VCaP (cell line): ENCODE results near the gene ACER2.

Experiments
- H3K27ac ChIP-seq: fragments of 450-650 bp; 2 replicates; pipeline ENCODE4 v1.5.1; 2017
- TF ChIP-seq, protein P1 (sequence below): fragments of 450-650 bp; conservative IDR thresholded peaks from 2 replicates; pipeline ENCODE4 v1.5.1; 2017; ENCODE audit warnings: mild to moderate bottlenecking, moderate library complexity

ACER2 gene

DNA sequence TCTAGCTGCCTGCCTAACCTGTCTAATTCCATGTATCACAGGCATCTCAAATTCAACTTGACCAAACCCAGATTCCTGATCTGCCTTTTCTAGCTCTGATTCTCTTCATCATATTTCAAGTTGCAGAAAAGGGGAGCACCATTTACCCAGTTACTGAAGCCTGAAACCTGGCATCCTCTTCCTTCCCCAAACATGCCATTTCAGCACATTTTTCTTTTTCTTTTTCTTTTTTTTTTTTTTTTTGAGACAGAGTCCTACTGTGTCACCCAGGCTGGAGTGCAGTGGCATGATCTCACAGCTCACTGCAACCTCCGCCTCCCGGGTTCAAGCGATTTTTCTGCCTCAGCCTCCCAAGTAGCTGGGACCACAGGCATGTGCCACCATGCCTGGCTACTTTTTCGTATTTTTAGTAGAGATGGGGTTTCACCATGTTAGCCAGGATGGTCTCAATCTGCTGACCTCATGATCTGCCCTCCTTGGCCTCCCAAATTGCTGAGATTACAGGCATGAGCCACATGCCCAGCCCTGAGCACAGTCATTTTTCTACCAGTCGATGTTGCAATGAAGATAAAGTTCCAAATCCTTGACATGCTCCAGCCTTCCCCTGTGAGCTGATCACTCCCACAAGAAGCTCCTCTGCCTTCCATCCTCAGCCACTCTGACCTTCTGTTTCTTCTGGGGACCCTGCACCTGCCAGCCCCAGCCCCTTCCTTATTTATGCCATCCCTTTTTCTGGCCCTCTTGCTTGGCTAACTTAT, 32.2 kb downstream of the ACER2 start:
- TF ChIP-seq, protein P1, sequence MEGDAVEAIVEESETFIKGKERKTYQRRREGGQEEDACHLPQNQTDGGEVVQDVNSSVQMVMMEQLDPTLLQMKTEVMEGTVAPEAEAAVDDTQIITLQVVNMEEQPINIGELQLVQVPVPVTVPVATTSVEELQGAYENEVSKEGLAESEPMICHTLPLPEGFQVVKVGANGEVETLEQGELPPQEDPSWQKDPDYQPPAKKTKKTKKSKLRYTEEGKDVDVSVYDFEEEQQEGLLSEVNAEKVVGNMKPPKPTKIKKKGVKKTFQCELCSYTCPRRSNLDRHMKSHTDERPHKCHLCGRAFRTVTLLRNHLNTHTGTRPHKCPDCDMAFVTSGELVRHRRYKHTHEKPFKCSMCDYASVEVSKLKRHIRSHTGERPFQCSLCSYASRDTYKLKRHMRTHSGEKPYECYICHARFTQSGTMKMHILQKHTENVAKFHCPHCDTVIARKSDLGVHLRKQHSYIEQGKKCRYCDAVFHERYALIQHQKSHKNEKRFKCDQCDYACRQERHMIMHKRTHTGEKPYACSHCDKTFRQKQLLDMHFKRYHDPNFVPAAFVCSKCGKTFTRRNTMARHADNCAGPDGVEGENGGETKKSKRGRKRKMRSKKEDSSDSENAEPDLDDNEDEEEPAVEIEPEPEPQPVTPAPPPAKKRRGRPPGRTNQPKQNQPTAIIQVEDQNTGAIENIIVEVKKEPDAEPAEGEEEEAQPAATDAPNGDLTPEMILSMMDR = no peak
- no peak overlapping the region for H3K27ac ChIP-seq

DNA sequence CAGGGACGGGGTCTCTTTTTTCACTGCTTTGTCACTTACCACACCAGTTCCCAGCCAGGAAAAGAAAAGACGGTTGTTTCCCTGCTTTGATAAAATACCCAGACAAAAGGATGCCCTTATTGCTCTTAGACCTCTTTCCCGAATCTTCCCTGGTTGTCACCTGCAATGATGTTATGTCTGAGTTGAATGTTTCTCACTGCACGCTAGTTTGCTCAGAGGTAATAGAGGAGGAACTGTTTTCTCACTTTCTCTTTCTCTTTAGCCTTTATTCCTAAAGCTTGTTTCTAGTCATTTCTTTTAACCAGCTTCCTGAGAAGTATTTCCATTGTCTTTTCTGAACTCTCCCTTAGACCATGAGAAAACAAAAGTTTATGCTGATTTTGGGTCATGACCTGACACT, 32.9 kb downstream of the ACER2 start:
- TF ChIP-seq, protein P1 = no peak

DNA sequence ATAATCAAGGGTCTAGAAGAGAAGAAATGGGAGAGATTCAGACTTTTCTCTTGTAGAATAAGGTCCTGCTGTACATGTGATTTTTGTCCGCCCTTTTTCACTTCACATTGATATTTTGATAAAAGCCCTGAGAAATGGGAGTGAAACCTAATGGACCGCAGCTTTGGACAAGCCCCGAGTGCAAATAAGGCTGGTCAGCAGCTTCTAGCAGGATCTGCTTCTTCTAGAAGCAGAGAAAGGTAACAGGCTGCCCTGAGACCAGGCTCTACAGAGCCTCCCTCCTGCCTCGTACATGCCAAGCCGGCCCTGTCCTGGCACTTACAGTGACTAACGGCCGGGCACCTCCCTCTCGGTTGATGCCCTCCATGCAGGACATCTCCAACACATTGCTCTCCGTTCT, 33.4 kb downstream of the ACER2 start:
- TF ChIP-seq, protein P1 = no peak
- no peak overlapping the region for H3K27ac ChIP-seq

More for the DNA sequence above, 32.9 kb downstream of the ACER2 start:
- H3K27ac ChIP-seq = no peak overlapping the region

DNA sequence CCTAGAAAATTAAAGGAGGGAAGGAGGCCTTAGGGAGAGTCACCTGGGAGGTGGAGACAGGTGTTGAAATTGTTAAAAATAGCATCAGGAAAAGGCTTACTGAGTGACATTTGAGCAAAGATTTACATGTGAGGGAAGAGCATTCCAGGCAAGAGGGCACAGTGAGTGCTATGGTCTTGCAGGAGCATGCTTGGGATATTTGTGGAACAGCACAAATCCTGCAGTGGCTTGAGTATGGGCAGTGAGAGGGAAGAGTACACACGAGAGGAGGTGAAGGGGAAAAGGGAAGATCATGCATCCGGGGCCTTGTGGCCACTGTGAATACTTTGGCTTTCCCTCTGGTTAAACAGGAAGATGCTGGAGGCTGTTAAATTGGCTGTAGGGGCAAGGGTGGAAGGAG, 36.6 kb downstream of the ACER2 start:
- TF ChIP-seq, protein P1 = no peak
- no peak overlapping the region for H3K27ac ChIP-seq

DNA sequence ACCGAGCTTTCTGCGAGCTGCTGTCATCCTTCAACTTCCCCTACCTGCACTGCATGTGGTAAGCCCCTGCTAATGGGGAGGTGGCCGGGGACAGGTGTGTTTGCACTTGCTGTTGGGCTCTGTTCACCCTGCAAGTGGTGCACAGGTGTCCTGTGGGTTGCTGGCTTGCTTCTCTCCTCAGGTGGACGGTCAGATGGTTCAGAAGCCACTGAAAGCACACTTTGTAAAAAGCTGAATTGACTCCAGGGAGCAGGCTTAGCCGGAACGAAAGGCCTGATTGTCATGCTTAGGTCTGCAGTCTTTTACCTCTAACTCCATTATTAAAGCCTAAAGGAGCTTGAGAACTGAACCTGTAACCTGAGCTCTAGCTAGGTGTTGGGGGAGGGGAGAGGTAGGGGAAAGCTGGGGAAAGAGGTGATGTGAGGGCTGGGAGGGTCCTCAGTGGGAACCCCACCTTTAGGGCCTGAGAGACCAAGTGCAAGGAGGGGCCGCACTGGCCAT, 37.6 kb downstream of the ACER2 start:
- no peak overlapping the region for H3K27ac ChIP-seq
- TF ChIP-seq, protein P1 = no peak

DNA sequence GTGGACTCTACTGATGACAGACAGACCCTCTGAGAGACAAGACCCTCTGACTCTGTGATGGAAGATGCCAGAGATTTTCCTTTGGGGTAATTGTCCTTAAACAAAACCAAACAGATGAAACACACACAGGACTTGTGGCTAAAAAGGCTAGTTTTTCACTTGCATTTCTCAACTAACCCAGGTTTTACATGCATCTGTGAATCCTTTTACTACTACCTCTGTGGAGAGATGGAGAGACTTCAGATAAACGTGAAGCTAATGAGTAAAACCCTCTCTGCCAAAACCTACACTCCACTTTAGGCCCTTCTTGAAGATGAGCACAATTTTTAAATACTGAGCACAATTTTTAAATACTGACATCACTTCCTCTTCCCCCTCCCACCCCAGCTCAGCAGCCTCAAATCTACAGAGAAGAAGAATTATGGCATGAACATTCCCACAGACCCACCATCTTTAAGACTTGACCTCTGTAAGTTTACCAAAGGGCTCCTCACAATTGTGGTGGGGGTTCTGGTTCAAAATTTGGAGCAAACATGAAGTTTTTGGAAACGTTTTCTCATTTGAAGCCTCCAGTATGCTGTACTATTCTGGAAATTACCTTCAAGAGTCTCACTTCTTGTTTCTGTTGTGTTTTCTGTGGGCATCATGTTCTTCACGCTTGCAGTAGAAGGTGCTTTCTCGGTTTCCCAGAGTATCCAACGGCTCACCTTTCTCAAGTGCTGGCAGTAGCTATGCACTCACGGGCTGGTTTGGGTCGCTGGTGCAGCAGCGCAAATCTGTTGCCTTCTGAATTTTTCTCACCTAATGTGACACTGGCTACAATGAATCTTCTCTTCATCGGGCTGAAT, 42.7 kb downstream of the ACER2 start:
- no peak overlapping the region for H3K27ac ChIP-seq
- TF ChIP-seq, protein P1 = no peak

DNA sequence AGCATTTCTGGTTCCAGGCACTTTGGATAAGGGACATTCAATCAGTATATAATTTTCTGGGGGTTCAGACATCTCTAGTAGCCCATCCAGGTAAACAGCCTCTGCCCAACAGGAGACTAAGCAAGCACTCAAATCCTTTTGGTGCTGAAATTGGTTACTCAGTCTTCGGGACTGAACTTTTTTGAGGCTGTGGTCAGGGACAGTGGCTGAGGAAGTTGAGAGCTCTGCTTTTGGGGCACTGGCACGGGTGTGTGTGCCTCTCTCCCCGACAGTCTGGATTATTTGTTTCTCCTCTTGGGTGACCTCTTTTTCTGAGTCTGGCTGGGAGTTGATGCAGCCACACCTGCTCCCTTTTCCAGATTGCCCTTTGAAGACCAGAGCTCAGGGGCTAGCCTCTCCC, 47.6 kb downstream of the ACER2 start:
- H3K27ac ChIP-seq = peak overlapping the region; percentile 48; the same call in 1 of the 2 replicates
- TF ChIP-seq, protein P1 = no peak
